GM23338 (cell line): ENCODE data around the gene JAG1. TPM values are rescaled to one million over a fixed set of nuclear protein-coding genes. Genes with fewer than 3 reads are reported as not detected.

Experiments
- ATAC-seq: fragments of 200-7000 bp; cut with Tn5 transposase; 3 replicates; pipeline ENCODE4 v1.9.1; 2020
- DNase-seq: peaks from one replicate; pipeline ENCODE4 v3.0.0-alpha.2; 2015; ENCODE audit warnings: low spot score
- H2AFZ ChIP-seq: fragments of 200-600 bp; sonication (generic); 2 replicates; pipeline ENCODE4 v1.8.0; 2016; ENCODE audit warnings: antibody characterized with exemption, mild to moderate bottlenecking, moderate library complexity
- H3F3A ChIP-seq: fragments of 200-600 bp; sonication (generic); replicated peaks from 2 replicates; pipeline ENCODE4 v1.8.0; 2017; ENCODE audit warnings: antibody characterized with exemption, mixed run types, low read depth
- H3K27ac ChIP-seq: fragments of 200-600 bp; sonication (generic); 2 replicates; pipeline ENCODE4 v1.6.1; 2016; ENCODE audit warnings: low read depth
- H3K27me3 ChIP-seq: fragments of 200-600 bp; sonication (generic); 2 replicates; pipeline ENCODE4 v1.8.0; 2016; ENCODE audit warnings: mild to moderate bottlenecking, mixed run types, moderate library complexity; ENCODE audit not compliant: insufficient read depth
- H3K36me3 ChIP-seq: fragments of 200-600 bp; sonication (generic); 2 replicates; pipeline ENCODE4 v1.8.0; 2016; ENCODE audit warnings: mild to moderate bottlenecking; ENCODE audit not compliant: insufficient read depth
- H3K4me1 ChIP-seq: fragments of 200-600 bp; sonication (generic); 2 replicates; pipeline ENCODE4 v1.8.0; 2016; ENCODE audit warnings: mild to moderate bottlenecking, moderate library complexity; ENCODE audit not compliant: insufficient read depth
- H3K4me2 ChIP-seq: fragments of 200-600 bp; sonication (generic); 2 replicates; pipeline ENCODE4 v1.7.1; 2017; ENCODE audit warnings: mixed run types
- H3K4me3 ChIP-seq: fragments of 200-600 bp; sonication (generic); 2 replicates; pipeline ENCODE4 v1.6.1; 2016; ENCODE audit warnings: mixed run types
- H3K79me2 ChIP-seq: fragments of 200-600 bp; sonication (generic); replicated peaks from 2 replicates; pipeline ENCODE4 v1.8.0; 2017; ENCODE audit warnings: mild to moderate bottlenecking; ENCODE audit not compliant: insufficient read depth
- H3K9me2 ChIP-seq: fragments of 200-600 bp; sonication (generic); 2 replicates; pipeline ENCODE4 v1.8.0; 2017; ENCODE audit not compliant: insufficient read depth
- H4K20me1 ChIP-seq: fragments of 200-600 bp; sonication (generic); replicated peaks from 2 replicates; pipeline ENCODE4 v1.8.0; 2017; ENCODE audit warnings: mild to moderate bottlenecking; ENCODE audit not compliant: insufficient read depth
- H3K27ac Mint-ChIP-seq: 2 replicates; pipeline ENCODE4 v1.8.0; 2020; ENCODE audit warnings: inconsistent platforms, mild to moderate bottlenecking, moderate library complexity, mixed read lengths
- H3K27me3 Mint-ChIP-seq: 3 replicates; pipeline ENCODE4 v1.8.0; 2022; ENCODE audit warnings: low read depth, mild to moderate bottlenecking, moderate library complexity, mixed read lengths, inconsistent platforms; ENCODE audit not compliant: insufficient read depth, poor library complexity
- H3K36me3 Mint-ChIP-seq: 3 replicates; pipeline ENCODE4 v1.8.0; 2021; ENCODE audit warnings: low read depth, mild to moderate bottlenecking, inconsistent platforms, moderate library complexity, mixed read lengths
- H3K4me1 Mint-ChIP-seq: 3 replicates; pipeline ENCODE4 v1.8.0; 2020; ENCODE audit warnings: mild to moderate bottlenecking, inconsistent platforms, mixed read lengths
- H3K4me3 Mint-ChIP-seq: 3 replicates; pipeline ENCODE4 v1.8.0; 2021; ENCODE audit warnings: moderate library complexity, mild to moderate bottlenecking, inconsistent platforms, mixed read lengths
- H3K9me3 Mint-ChIP-seq: 3 replicates; pipeline ENCODE4 v1.8.0; 2020; ENCODE audit warnings: moderate library complexity, mild to moderate bottlenecking, inconsistent platforms, mixed read lengths
- EZH2 ChIP-seq: fragments of 200-600 bp; sonication (generic); IDR thresholded peaks from one replicate; pipeline ENCODE4 v1.8.0; 2017; ENCODE audit warnings: antibody characterized with exemption, mild to moderate bottlenecking, low read depth; ENCODE audit not compliant: unreplicated experiment
- EZH2phosphoT487 ChIP-seq: fragments of 200-600 bp; sonication (generic); IDR thresholded peaks from one replicate; pipeline ENCODE4 v1.8.1; 2018; ENCODE audit warnings: antibody characterized with exemption; ENCODE audit not compliant: unreplicated experiment
- JUNB ChIP-seq: IDR thresholded peaks from one replicate; pipeline ENCODE4 v1.6.1; 2016; ENCODE audit warnings: antibody characterized with exemption; ENCODE audit not compliant: unreplicated experiment
- NANOG ChIP-seq: IDR thresholded peaks from 2 replicates; pipeline ENCODE4 v1.6.1; 2016; ENCODE audit warnings: antibody characterized with exemption, borderline replicate concordance
- POLR2AphosphoS5 ChIP-seq: IDR thresholded peaks from 2 replicates; pipeline ENCODE4 v1.6.1; 2016; ENCODE audit warnings: antibody characterized with exemption, low read depth
- ZNF331 ChIP-seq: fragments of 250-450 bp; sonication (Bioruptor Pico); IDR thresholded peaks from 2 replicates; pipeline ENCODE4 v1.5.0; 2020; ENCODE audit warnings: low read depth, mild to moderate bottlenecking, moderate library complexity
- polyA plus RNA-seq: library from polyadenylated mRNA; unstranded; fragments of >200 nt; fragmentation: Nextera tagmentation; extraction: Ambion mirVana; gene quantifications from 2 replicates; pipeline ENCODE4 v1.2.1, GENCODE V29; 2016
- total RNA-seq: library from RNA; depleted of rRNA; stranded (reverse); fragments of >200 nt; shearing (Covaris generic); gene quantifications from 2 replicates; pipeline ENCODE4 v1.2.3, GENCODE V29; 2014
- TF ChIP-seq, protein P1 (sequence below): IDR thresholded peaks from 2 replicates; pipeline ENCODE4 v1.6.1; 2016; ENCODE audit warnings: antibody characterized with exemption

JAG1 gene
- total and polyA plus RNA-seq, 2 experiments from 2014 or later, result 9.7 to 46.5 TPM

DNA sequence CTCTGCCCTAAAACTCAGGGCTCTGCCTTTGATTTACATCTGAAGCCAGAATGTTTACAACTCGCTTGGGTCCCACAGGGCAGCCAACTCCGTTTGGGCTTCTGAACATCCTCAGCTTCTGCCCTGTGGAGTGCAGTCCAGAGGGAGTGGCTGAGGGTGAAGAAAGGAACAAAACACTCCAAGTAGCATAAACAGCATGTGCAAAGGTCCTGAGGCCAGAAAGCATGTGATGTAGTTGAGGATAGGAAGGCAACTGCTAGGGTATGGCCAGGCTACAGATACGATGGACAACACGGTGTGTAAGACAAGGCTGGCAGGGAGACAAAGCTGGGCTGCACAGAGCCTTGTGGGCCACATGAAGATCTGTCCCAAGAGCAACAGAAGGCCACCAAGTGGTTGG is 12.5 kb downstream of the JAG1 start:
- peaks cover 68% of the 10 kb centered on the region for H3K4me1 ChIP-seq
- ATAC-seq, result no peak
- peak overlapping the region; percentile 41 for H3K27ac ChIP-seq
- Mint-ChIP-seq H3K4me1 (peaks cover 82% of the 10 kb centered on the region), H3K27ac (no peak overlapping the region), H3K4me3 (no peak overlapping the region), H3K36me3 (peaks cover 88% of the 10 kb centered on the region), H3K27me3 (peaks cover 9% of the 10 kb centered on the region), H3K9me3 (no peaks in the 10 kb centered on the region)
- peaks cover 7% of the 10 kb centered on the region; the same call in 1 of the 2 replicates for H3K36me3 ChIP-seq
- no peaks in the 10 kb centered on the region for H3K27me3 ChIP-seq
- H3K4me3 ChIP-seq, result no peak overlapping the region
- TF ChIP-seq, protein P1, sequence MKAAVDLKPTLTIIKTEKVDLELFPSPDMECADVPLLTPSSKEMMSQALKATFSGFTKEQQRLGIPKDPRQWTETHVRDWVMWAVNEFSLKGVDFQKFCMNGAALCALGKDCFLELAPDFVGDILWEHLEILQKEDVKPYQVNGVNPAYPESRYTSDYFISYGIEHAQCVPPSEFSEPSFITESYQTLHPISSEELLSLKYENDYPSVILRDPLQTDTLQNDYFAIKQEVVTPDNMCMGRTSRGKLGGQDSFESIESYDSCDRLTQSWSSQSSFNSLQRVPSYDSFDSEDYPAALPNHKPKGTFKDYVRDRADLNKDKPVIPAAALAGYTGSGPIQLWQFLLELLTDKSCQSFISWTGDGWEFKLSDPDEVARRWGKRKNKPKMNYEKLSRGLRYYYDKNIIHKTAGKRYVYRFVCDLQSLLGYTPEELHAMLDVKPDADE, result no peak
- TF ChIP-seq JUNB, result no peak
- H3K79me2 ChIP-seq, result peaks cover 84% of the 10 kb centered on the region
- 0 out of 2 replicates have a peak overlapping the region, but pooled peaks have one; percentile 5 for H3K4me2 ChIP-seq
- H3F3A ChIP-seq, result no peaks in the 10 kb centered on the region
- H3K9me2 ChIP-seq, result no peaks in the 10 kb centered on the region
- H4K20me1 ChIP-seq, result peaks cover 3% of the 10 kb centered on the region; the same call in 1 of the 2 replicates
- H2AFZ ChIP-seq, result no peak overlapping the region
- no peak for DNase-seq

DNA sequence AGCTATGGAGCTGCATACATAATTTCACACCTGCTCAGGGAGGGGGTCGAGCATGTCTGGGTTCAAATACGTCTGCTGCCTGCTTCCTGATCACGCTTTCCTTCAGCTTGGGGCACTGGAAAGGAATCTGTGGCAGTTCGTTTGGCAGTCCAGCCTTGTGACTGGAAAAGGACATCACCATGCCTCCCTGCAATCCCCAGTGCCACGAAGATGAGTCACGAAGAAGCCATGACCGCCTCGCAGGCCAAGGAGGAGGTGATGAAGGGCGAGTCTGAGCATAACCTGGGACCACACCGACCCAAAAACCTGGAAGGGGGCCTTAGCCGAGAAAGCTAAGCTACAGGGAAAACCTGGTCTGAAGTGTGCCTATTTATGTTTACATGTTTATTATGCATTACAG is 13.1 kb downstream of the JAG1 start:
- TF ChIP-seq ZNF331 (CRISPR knock-in tag), result no peak
- DNase-seq, result no peak
- H3K4me1 Mint-ChIP-seq, result peaks cover 81% of the 10 kb centered on the region
- 0 out of 2 replicates have a peak overlapping the region, but pooled peaks have one; percentile 5 for H3K4me2 ChIP-seq
- no peak overlapping the region for H3K4me3 ChIP-seq
- peaks cover 84% of the 10 kb centered on the region for H3K79me2 ChIP-seq
- no peak overlapping the region for H2AFZ ChIP-seq
- H3K4me3 Mint-ChIP-seq, result no peak overlapping the region; the same call in 2 of the 3 replicates
- H3K27ac Mint-ChIP-seq, result peak overlapping the region; percentile 90
- peaks cover 9% of the 10 kb centered on the region for H3K27me3 Mint-ChIP-seq
- peaks cover 5% of the 10 kb centered on the region; the same call in 1 of the 2 replicates for H4K20me1 ChIP-seq
- H3K27ac ChIP-seq, result peak overlapping the region; percentile 41
- peaks cover 89% of the 10 kb centered on the region for H3K36me3 Mint-ChIP-seq
- H3K9me3 Mint-ChIP-seq, result no peaks in the 10 kb centered on the region
- H3K36me3 ChIP-seq, result peaks cover 11% of the 10 kb centered on the region; the same call in 1 of the 2 replicates
- H3K4me1 ChIP-seq, result peaks cover 67% of the 10 kb centered on the region
- H3K9me2 ChIP-seq, result no peaks in the 10 kb centered on the region
- no peaks in the 10 kb centered on the region for H3K27me3 ChIP-seq
- no peak for ATAC-seq
- no peaks in the 10 kb centered on the region for H3F3A ChIP-seq

DNA sequence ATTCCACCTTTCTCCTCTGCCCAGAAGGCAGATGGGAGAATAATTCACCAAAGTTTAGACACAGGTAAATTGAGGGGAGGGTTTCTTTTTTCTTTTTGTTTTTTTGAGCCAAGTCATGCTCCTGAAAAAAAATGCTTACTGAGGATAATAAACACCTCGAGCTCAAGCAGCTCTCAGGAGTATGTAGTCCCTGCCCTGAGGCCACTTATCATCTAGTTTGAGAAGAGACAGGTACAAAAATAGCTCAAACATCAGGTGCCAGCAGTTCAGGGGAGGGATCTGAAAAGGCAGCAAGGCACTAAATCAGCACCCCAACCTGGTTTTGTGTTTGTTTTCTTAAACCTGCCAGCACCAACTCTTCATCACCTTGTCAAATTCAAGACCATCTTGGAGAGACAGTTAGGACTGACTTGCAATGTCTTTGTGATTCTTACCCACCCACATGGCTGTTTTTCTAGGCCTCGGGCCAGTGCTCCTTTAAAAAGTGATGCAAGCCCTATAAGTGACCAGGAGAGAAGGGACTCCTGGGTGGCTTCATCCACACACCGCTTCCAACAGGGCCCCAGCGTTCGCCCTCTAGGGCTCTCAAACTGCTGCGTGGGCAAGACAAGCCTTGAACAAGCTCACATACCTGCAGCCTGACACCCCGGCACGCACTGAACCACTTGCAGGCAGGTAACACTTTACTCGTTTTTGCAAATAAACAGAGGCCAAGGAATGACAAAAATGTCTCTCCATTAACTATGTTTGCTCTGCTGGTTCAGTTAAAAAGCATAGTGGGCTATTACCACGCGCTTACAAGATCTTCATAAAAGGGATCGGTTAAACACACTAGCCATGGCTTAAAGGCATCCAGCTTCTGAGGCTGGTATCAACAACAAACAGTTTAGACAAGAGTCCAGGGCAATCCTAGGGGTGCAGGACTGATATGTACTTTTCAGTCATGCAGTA is 13.9 kb downstream of the JAG1 start:
- H4K20me1 ChIP-seq, result peaks cover 10% of the 10 kb centered on the region; the same call in 1 of the 2 replicates
- no peaks in the 10 kb centered on the region for H3K27me3 ChIP-seq
- H3K4me3 Mint-ChIP-seq, result no peak overlapping the region; the same call in 2 of the 3 replicates
- no peak overlapping the region for H2AFZ ChIP-seq
- peaks cover 9% of the 10 kb centered on the region for H3K27me3 Mint-ChIP-seq
- H3K9me2 ChIP-seq, result no peaks in the 10 kb centered on the region
- H3F3A ChIP-seq, result no peaks in the 10 kb centered on the region
- peaks cover 84% of the 10 kb centered on the region for H3K79me2 ChIP-seq
- H3K4me1 Mint-ChIP-seq, result peaks cover 81% of the 10 kb centered on the region
- H3K4me3 ChIP-seq, result no peak overlapping the region
- ATAC-seq (peak; percentile 14), DNase-seq (peak; percentile 60)
- peak overlapping the region; percentile 44; the same call in 1 of the 2 replicates for H3K4me2 ChIP-seq
- peak overlapping the region; percentile 90 for H3K27ac Mint-ChIP-seq
- no peaks in the 10 kb centered on the region for H3K9me3 Mint-ChIP-seq
- peak overlapping the region; percentile 73 for H3K27ac ChIP-seq
- H3K36me3 ChIP-seq, result peaks cover 11% of the 10 kb centered on the region; the same call in 1 of the 2 replicates
- peaks cover 67% of the 10 kb centered on the region for H3K4me1 ChIP-seq
- TF ChIP-seq POLR2AphosphoS5 (no peak), JUNB (no peak), EZH2phosphoT487 (no peak), NANOG (no peak), ZNF331 (CRISPR knock-in tag) (no peak), EZH2 (no peak)
- H3K36me3 Mint-ChIP-seq, result peaks cover 91% of the 10 kb centered on the region
